ENCODE results near the gene ASIC2. TPM values are rescaled to one million over a fixed set of nuclear protein-coding genes. Genes with fewer than 3 reads are reported as not detected.

ASIC2 gene
- total RNA-seq, 1 donor from 2014 or later: not detected

GRCh38 chr17:33334703-33335102 is 41.6 kb upstream of the ASIC2 start:
- Mint-ChIP-seq H3K27ac (ENCODE audit: unreplicated experiment) (no peak overlapping the region), H3K9me3 (ENCODE audit: unreplicated experiment) (no peaks in the 10 kb centered on the region), H3K4me3 (ENCODE audit: unreplicated experiment) (no peak overlapping the region), H3K4me1 (ENCODE audit: unreplicated experiment) (no peaks in the 10 kb centered on the region), H3K27me3 (ENCODE audit: unreplicated experiment) (no peaks in the 10 kb centered on the region), H3K36me3 (ENCODE audit: low read depth, unreplicated experiment) (no peaks in the 10 kb centered on the region)
- no peak for TF ChIP-seq CTCF (IDR thresholded peaks at IDR 0.05; ENCODE audit: unreplicated experiment)
- DNase-seq (ENCODE audit: low spot score): no peak

GRCh38 chr17:33330877-33331276 is 37.8 kb upstream of the ASIC2 start:
- no peaks in the 10 kb centered on the region for H3K9me3 Mint-ChIP-seq (ENCODE audit: unreplicated experiment)
- H3K27ac Mint-ChIP-seq (ENCODE audit: unreplicated experiment): no peak overlapping the region
- H3K4me1 Mint-ChIP-seq (ENCODE audit: unreplicated experiment): no peaks in the 10 kb centered on the region
- H3K4me3 Mint-ChIP-seq (ENCODE audit: unreplicated experiment): no peak overlapping the region
- no peaks in the 10 kb centered on the region for H3K27me3 Mint-ChIP-seq (ENCODE audit: unreplicated experiment)
- no peak for DNase-seq (ENCODE audit: low spot score)
- no peak for TF ChIP-seq CTCF (IDR thresholded peaks at IDR 0.05; ENCODE audit: unreplicated experiment)
- no peaks in the 10 kb centered on the region for H3K36me3 Mint-ChIP-seq (ENCODE audit: low read depth, unreplicated experiment)

GRCh38 chr17:33328129-33328528 is 35.0 kb upstream of the ASIC2 start:
- H3K27ac Mint-ChIP-seq (ENCODE audit: unreplicated experiment): no peak overlapping the region
- peak; percentile 47 for DNase-seq (ENCODE audit: low spot score)
- no peaks in the 10 kb centered on the region for H3K27me3 Mint-ChIP-seq (ENCODE audit: unreplicated experiment)
- H3K4me3 Mint-ChIP-seq (ENCODE audit: unreplicated experiment): no peak overlapping the region
- TF ChIP-seq CTCF (IDR thresholded peaks at IDR 0.05; ENCODE audit: unreplicated experiment): no peak
- no peaks in the 10 kb centered on the region for H3K9me3 Mint-ChIP-seq (ENCODE audit: unreplicated experiment)
- no peaks in the 10 kb centered on the region for H3K4me1 Mint-ChIP-seq (ENCODE audit: unreplicated experiment)
- no peaks in the 10 kb centered on the region for H3K36me3 Mint-ChIP-seq (ENCODE audit: low read depth, unreplicated experiment)

- Mint-ChIP-seq H3K27me3 (ENCODE audit: unreplicated experiment) (no peaks in the 10 kb centered on the region), H3K4me1 (ENCODE audit: unreplicated experiment) (no peaks in the 10 kb centered on the region), H3K4me3 (ENCODE audit: unreplicated experiment) (no peak overlapping the region), H3K27ac (ENCODE audit: unreplicated experiment) (no peak overlapping the region), H3K9me3 (ENCODE audit: unreplicated experiment) (no peaks in the 10 kb centered on the region), H3K36me3 (ENCODE audit: low read depth, unreplicated experiment) (no peaks in the 10 kb centered on the region)
- no peak for TF ChIP-seq CTCF (IDR thresholded peaks at IDR 0.05; ENCODE audit: unreplicated experiment)
- no peak for DNase-seq (ENCODE audit: low spot score)
These were observed 31.6 kb upstream of the ASIC2 start for GRCh38 chr17:33324736-33325135.

- H3K9me3 Mint-ChIP-seq (ENCODE audit: unreplicated experiment): no peaks in the 10 kb centered on the region
- H3K4me3 Mint-ChIP-seq (ENCODE audit: unreplicated experiment): no peak overlapping the region
- H3K27me3 Mint-ChIP-seq (ENCODE audit: unreplicated experiment): no peaks in the 10 kb centered on the region
- H3K36me3 Mint-ChIP-seq (ENCODE audit: low read depth, unreplicated experiment): no peaks in the 10 kb centered on the region
- no peak overlapping the region for H3K27ac Mint-ChIP-seq (ENCODE audit: unreplicated experiment)
- no peak for TF ChIP-seq CTCF (IDR thresholded peaks at IDR 0.05; ENCODE audit: unreplicated experiment)
- H3K4me1 Mint-ChIP-seq (ENCODE audit: unreplicated experiment): no peaks in the 10 kb centered on the region
- DNase-seq (ENCODE audit: low spot score): no peak
These were observed 29.0 kb upstream of the ASIC2 start for GRCh38 chr17:33322063-33322462.

Data from endothelial cell (in vitro differentiated cells).